Nephron (organoid): Measurements from ENCODE around the gene KLK10.

ENCODE experiments used
- H3K27ac Mint-ChIP-seq, 3 experiments: 2 replicates each; pipeline ENCODE4 v1.8.0; 2020; ENCODE audit warnings: mixed read lengths in 3 of 3, mild to moderate bottlenecking in 2 of 3, moderate library complexity in 1 of 3
- H3K27me3 Mint-ChIP-seq: 2 replicates; pipeline ENCODE4 v1.8.0; 2021; ENCODE audit warnings: low read depth, mild to moderate bottlenecking, moderate library complexity, mixed read lengths
- H3K36me3 Mint-ChIP-seq: 2 replicates; pipeline ENCODE4 v1.8.0; 2020; ENCODE audit warnings: low read depth, mixed read lengths
- H3K4me1 Mint-ChIP-seq: 2 replicates; pipeline ENCODE4 v1.8.0; 2020; ENCODE audit warnings: mixed read lengths
- H3K4me3 Mint-ChIP-seq, 3 experiments: 2 replicates each; pipeline ENCODE4 v1.8.0; 2020; ENCODE audit warnings: mild to moderate bottlenecking in 3 of 3, mixed read lengths in 3 of 3, moderate library complexity in 2 of 3
- H3K9me3 Mint-ChIP-seq: 2 replicates; pipeline ENCODE4 v1.8.0; 2020; ENCODE audit warnings: mixed read lengths
- CTCF ChIP-seq, 3 experiments: fragments of 200-600 bp; sonication (generic); IDR thresholded peaks; one replicate each; pipeline ENCODE4 v1.5.0; 2021; ENCODE audit warnings: antibody characterized with exemption in 3 of 3; ENCODE audit not compliant: unreplicated experiment in 3 of 3

KLK10 gene

GRCh38 chr19:51010066-51010795 lies 9.3 kb downstream of the KLK10 start:
- Mint-ChIP-seq H3K4me3 (no peak overlapping the region), H3K27me3 (peaks cover 65% of the 10 kb centered on the region), H3K27ac (no peak overlapping the region), H3K36me3 (no peaks in the 10 kb centered on the region), H3K4me1 (no peaks in the 10 kb centered on the region), H3K9me3 (no peaks in the 10 kb centered on the region)
- TF ChIP-seq CTCF (IDR thresholded peaks at IDR 0.05; ENCODE audit: unreplicated experiment in 3 of 3), result no peak

- Mint-ChIP-seq H3K27me3 (peaks cover 62% of the 10 kb centered on the region), H3K4me1 (no peaks in the 10 kb centered on the region), H3K4me3 (no peak overlapping the region), H3K27ac (no peak overlapping the region), H3K9me3 (no peaks in the 10 kb centered on the region), H3K36me3 (no peaks in the 10 kb centered on the region)
- TF ChIP-seq CTCF (IDR thresholded peaks at IDR 0.05; ENCODE audit: unreplicated experiment in 3 of 3), result no peak
These were observed 10.2 kb downstream of the KLK10 start for GRCh38 chr19:51009061-51009891.

GRCh38 chr19:51007488-51007887 lies 12.0 kb downstream of the KLK10 start:
- H3K4me1 Mint-ChIP-seq, result no peaks in the 10 kb centered on the region
- TF ChIP-seq CTCF (IDR thresholded peaks at IDR 0.05; ENCODE audit: unreplicated experiment in 3 of 3), result no peak

GRCh38 chr19:51006406-51006805 lies 13.1 kb downstream of the KLK10 start:
- peaks cover 41% of the 10 kb centered on the region for H3K27me3 Mint-ChIP-seq
- H3K4me3 Mint-ChIP-seq, result no peak overlapping the region
- H3K9me3 Mint-ChIP-seq, result no peaks in the 10 kb centered on the region
- TF ChIP-seq CTCF (IDR thresholded peaks at IDR 0.05; ENCODE audit: unreplicated experiment in 3 of 3), result no peak
- peaks cover 10% of the 10 kb centered on the region for H3K4me1 Mint-ChIP-seq
- H3K27ac Mint-ChIP-seq, result no peak overlapping the region
- H3K36me3 Mint-ChIP-seq, result no peaks in the 10 kb centered on the region

More at GRCh38 chr19:51007488-51007887, 12.0 kb downstream of the KLK10 start:
- Mint-ChIP-seq H3K36me3 (no peaks in the 10 kb centered on the region), H3K27me3 (peaks cover 44% of the 10 kb centered on the region), H3K4me3 (no peak overlapping the region), H3K27ac (no peak overlapping the region), H3K9me3 (no peaks in the 10 kb centered on the region)

- Mint-ChIP-seq H3K4me1 (peaks cover 13% of the 10 kb centered on the region), H3K27ac (no peak overlapping the region)
- no peak for TF ChIP-seq CTCF (IDR thresholded peaks at IDR 0.05; ENCODE audit: unreplicated experiment in 3 of 3)
These were observed 14.3 kb downstream of the KLK10 start for GRCh38 chr19:51005248-51005647.

More at GRCh38 chr19:51005248-51005647, 14.3 kb downstream of the KLK10 start:
- H3K9me3 Mint-ChIP-seq, result no peaks in the 10 kb centered on the region
- H3K36me3 Mint-ChIP-seq, result no peaks in the 10 kb centered on the region
- H3K4me3 Mint-ChIP-seq, result no peak overlapping the region
- peaks cover 32% of the 10 kb centered on the region for H3K27me3 Mint-ChIP-seq
